Ishikawa (cell line): ENCODE measurements around the gene ZNF618.

Experiments
- CEBPB ChIP-seq: IDR thresholded peaks from 2 replicates; pipeline ENCODE4 v1.6.1; 2012
- CREB1 ChIP-seq: IDR thresholded peaks from 2 replicates; pipeline ENCODE4 v1.6.1; 2012; ENCODE audit warnings: low read depth
- EGR1 ChIP-seq: IDR thresholded peaks from 2 replicates; pipeline ENCODE4 v1.6.1; 2012
- EP300 ChIP-seq: IDR thresholded peaks from 2 replicates; pipeline ENCODE4 v1.6.1; 2012; ENCODE audit warnings: borderline replicate concordance
- FOXM1 ChIP-seq: IDR thresholded peaks from 2 replicates; pipeline ENCODE4 v1.6.1; 2012; ENCODE audit warnings: low read depth, borderline replicate concordance
- NFIC ChIP-seq: IDR thresholded peaks from 2 replicates; pipeline ENCODE4 v1.6.1; 2012
- RAD21 ChIP-seq: IDR thresholded peaks from 2 replicates; pipeline ENCODE4 v1.6.1; 2012; ENCODE audit warnings: low read depth
- REST ChIP-seq: IDR thresholded peaks from 2 replicates; pipeline ENCODE4 v1.6.1; 2012; ENCODE audit warnings: low read depth, mild to moderate bottlenecking
- TAF1 ChIP-seq: IDR thresholded peaks from 2 replicates; pipeline ENCODE4 v1.6.1; 2012; ENCODE audit warnings: low read depth, mild to moderate bottlenecking
- TCF12 ChIP-seq: IDR thresholded peaks from 2 replicates; pipeline ENCODE4 v1.6.1; 2012; ENCODE audit warnings: low read depth
- TEAD4 ChIP-seq: IDR thresholded peaks from 2 replicates; pipeline ENCODE4 v1.6.1; 2012
- YY1 ChIP-seq: IDR thresholded peaks from 2 replicates; pipeline ENCODE4 v1.6.1; 2012; ENCODE audit warnings: low read depth
- ZBTB7A ChIP-seq: IDR thresholded peaks from 2 replicates; pipeline ENCODE4 v1.6.1; 2012; ENCODE audit warnings: low read depth
- TF ChIP-seq, protein P1 (sequence below): IDR thresholded peaks from 2 replicates; pipeline ENCODE4 v1.6.1; 2012
- TF ChIP-seq, protein P2 (sequence below): IDR thresholded peaks from 2 replicates; pipeline ENCODE4 v1.6.1; 2012

Gene ZNF618

DNA sequence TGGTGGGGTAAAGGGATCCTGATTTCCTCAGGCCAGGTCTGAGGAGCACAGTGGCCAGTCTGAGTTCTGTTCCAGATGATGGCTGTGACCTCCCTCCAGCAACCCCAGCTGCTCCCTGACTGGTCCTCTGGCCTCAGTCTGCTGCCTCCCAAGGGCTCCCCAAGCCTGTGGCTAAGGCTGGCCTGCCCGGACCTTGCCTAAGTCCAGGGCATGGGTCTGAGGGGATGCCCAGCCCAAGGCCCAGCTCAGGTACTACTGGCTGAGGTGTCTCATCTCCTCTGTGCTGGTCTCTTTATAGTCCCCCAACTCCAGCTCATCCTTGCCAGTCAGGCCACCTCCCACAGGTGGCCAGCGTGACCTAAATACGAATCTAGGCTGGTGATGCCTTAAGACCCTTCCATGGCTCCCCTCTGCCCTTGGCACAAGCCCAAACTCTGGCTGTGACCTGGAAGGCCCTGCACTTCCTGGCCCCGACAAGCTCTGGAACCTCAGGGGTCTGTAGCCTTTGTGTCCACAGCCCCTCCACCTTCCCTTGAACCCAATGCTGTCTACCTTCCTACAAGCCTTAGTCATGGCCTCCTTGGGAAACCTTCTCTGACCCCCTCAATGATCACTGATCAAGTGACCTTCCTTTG lies 213.2 kb downstream of the ZNF618 start:
- TF ChIP-seq EGR1 (no peak), TEAD4 (no peak), REST (no peak), ZBTB7A (no peak), FOXM1 (no peak), TCF12 (no peak), EP300 (no peak), CEBPB (no peak), YY1 (no peak), RAD21 (no peak), CREB1 (no peak)
- TF ChIP-seq, protein P1, sequence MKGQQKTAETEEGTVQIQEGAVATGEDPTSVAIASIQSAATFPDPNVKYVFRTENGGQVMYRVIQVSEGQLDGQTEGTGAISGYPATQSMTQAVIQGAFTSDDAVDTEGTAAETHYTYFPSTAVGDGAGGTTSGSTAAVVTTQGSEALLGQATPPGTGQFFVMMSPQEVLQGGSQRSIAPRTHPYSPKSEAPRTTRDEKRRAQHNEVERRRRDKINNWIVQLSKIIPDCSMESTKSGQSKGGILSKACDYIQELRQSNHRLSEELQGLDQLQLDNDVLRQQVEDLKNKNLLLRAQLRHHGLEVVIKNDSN = no peak
- TF ChIP-seq, protein P2, sequence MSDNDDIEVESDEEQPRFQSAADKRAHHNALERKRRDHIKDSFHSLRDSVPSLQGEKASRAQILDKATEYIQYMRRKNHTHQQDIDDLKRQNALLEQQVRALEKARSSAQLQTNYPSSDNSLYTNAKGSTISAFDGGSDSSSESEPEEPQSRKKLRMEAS = no peak

GRCh38 chr9:114090798-114091197 lies 214.7 kb downstream of the ZNF618 start:
- TF ChIP-seq FOXM1 (no peak), REST (no peak), TAF1 (no peak), EGR1 (no peak), TEAD4 (no peak), YY1 (no peak), NFIC (no peak), EP300 (no peak), CEBPB (no peak), RAD21 (no peak), CREB1 (no peak), TCF12 (no peak), ZBTB7A (no peak)
- TF ChIP-seq, protein P1 = no peak
- TF ChIP-seq, protein P2 = no peak

DNA sequence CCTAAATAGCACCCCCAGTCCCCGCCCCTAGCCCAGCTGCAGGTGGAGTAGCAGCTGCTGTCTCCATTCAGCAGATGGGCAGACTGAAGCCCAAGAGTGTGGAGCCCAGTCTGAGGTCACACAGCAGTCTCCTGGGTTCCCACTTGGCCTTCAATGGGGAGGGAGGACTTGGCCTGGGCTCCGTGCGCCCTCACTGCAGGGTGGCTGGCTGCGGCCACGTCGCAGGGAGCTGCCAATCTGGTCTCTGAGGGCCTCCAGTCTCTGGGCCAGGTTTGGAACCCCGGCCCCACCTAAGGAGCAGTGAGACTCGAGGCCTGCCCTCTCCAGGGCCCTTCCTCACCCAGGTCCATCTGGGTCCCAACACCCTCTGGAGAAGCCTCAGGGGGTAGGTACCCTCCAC lies 215.6 kb downstream of the ZNF618 start:
- TF ChIP-seq, protein P2 = no peak
- no peak for TF ChIP-seq NFIC
- TF ChIP-seq CREB1 = no peak
- no peak for TF ChIP-seq TEAD4
- TF ChIP-seq RAD21 = no peak
- TF ChIP-seq, protein P1 = no peak
- no peak for TF ChIP-seq CEBPB
- TF ChIP-seq YY1 = no peak
- TF ChIP-seq ZBTB7A = no peak
- no peak for TF ChIP-seq TCF12
- no peak for TF ChIP-seq TAF1
- no peak for TF ChIP-seq REST

DNA sequence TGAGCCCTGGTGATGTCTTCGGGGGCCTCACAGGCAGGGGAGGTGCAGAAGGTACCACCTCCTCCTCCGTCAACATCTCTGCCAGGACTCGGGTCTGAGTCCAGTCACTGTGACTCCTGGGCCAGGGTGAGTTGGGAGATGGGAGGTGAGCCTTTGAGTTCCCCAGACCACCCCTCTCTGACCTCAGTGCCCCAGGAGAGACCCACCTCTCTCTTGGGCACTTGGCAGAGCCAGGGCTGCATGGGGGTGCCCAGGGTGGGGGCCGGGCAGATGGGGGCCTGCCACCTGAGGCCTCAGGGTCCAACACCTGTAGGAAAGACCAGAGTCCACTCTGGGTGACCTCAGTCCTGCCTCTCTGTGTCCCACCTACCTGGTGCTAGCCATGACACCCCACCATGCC lies 216.2 kb downstream of the ZNF618 start:
- TF ChIP-seq TEAD4 (no peak), EGR1 (no peak)
- TF ChIP-seq, protein P2 = no peak
